ENCODE results near the gene TEAD4.

The TEAD4 gene

DNA sequence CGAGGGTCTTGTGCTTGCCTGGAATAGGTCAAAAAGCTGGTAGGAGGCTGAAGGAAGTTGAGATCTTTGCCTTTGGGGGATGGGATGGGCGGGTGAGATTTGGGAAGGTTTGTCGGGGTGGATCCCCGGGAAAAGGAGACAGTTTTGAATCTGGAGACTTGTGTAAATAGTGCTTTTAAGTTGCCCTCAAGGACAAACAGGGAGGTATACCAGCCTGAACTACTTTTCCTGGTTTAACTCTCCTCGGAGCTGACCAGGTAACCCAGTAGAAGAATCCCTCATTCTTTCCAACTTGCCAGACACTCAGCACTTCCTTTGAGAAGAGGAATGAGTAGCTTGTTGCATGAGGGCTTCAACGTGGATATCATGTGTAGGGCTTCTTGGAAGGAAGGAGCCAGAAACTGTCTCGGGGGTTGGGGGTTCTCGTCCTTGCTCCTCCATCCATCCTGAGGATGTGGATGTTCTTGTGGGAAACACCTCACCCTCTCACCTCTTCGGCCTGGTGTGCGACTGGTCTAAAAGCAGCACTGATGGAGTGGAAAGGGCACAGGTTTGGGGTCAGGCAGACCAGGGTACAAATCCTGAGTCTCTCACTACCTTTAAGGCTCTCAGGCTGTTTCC, 1.9 kb downstream of the TEAD4 start:
- DNase-seq, result no peak

DNA sequence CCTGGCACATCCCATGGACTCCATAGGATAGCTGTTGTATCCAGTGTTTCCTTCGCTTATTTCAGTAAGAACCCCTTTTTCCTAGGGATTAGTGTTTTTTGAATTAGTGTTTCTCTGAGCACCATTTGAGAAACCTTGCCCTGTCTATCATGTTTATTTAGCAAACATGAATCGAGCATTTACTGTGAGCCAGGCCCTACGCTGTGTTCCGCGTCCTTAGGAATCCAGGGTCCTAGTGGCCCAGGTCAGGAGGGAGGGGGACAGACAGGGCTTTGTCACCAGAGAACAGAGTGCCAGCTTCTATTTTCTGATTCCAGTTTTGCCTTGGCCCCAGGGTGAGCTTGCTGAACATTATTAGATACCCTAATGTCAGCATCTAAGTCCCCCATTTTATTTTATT, 2.5 kb downstream of the TEAD4 start:
- no peak for DNase-seq

DNA sequence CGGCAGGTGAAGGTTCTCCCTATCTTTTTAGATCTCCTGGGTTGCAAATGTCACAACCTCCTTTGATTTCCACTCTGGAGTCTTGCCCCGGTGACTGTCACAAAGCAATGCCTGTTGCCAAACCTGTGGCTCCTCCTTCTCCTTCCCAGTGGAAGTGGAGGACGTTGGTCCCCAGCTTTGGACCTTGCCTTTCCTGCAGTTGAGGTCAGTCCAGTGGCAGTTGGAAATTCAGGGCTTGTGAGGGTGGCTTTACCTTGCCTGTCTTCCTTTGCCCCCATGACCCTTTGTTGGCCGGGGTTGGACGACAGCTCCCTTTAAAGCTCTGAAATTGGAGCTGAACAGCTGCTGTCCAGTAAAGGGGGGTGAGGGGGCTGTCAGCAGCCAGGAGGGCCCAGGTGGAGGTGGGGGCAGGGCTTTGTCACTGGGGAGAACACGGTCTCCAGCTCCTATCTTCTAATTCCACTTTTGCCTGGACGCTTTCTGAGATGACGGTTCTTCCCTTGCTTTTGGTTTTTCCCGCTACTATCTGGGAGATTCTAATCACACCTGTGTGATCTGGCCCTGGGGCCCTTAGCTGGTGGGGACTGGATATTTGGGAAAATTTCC, 4.1 kb downstream of the TEAD4 start:
- no peak for DNase-seq

DNA sequence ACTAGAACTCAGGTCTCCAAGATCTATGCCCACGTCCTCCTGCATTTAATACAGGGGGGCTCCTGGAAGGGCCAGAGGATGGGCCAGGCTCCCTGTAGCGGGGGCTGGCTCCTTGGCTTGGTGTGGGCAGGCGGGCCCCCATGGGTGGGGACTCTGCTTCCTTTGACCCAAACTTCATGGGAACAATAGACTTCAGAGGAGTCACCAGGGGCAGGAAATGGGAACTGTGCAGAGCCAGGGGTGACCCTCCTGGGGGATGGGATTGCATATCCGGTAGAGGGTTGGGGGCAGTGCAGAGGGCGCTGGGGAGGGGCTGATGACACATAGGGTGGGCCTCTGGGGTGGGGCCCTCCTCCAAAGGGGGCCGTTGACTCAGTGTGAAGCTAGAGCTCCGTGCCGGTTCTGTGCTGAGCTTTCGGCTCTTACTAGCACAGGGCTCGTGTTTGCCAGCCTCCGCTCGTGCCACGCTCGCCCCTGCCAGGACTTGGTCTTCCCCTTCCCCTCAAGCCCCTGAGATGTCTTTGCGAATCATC, 4.6 kb downstream of the TEAD4 start:
- DNase-seq, result no peak

DNA sequence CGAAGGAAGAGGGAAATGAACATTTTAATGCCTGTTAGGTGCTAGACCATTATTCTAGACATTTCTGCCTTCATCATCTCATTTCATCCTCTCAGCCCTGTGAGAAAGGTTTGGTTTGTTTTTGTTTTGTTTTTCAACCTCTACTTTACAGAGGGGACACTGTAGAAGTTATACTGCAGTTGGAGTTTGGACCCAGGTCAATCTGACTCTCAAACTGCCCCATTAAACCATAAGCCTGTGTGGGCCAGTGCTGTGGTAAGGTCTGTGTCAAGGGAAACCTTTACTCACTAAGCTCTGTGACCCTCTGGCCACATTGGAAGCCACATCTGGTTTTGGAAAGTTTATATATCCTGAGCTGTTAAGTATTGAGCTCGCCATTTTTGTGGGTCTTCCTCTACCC, 8.5 kb downstream of the TEAD4 start:
- no peak for DNase-seq

DNA sequence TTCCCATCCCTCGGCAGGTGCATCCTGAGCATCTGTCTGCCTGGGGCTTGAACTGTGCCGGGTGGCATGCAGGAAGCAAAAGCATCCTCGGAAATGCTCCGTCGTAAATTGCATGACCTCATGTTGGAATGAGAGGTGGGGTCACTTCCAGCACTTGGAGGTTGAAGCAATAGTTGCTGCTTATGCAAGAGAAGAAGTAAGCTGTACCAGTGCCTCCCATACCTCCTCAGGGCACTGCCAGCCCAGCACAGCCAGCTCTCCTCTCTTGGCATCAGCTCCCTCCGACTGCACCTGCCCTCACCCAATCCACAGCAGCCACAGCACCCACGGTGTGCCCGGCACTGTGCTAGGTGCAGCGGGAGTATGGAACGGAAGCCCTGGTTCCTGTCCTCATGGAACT, 11.5 kb downstream of the TEAD4 start:
- DNase-seq, result no peak

DNA sequence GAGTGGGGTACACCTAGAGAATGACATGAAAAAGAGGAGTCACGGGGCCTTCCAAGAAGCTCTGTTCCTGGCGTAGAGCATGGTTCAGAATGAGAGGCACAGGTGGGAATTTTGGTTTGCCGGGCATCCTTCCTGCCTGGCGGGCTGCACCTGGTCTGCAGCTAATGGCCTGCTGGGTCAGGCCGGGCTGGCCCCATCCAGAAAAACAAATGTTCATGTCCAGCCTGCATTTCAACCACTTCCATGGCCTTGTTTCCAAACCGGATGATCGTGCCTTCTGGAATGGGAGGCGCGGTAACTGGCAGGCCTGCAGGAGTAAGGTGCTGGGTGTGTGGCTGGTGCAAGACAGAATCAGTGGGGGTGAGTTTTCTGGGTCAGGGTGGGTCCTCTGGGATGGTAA, 14.4 kb downstream of the TEAD4 start:
- no peak for DNase-seq

DNA sequence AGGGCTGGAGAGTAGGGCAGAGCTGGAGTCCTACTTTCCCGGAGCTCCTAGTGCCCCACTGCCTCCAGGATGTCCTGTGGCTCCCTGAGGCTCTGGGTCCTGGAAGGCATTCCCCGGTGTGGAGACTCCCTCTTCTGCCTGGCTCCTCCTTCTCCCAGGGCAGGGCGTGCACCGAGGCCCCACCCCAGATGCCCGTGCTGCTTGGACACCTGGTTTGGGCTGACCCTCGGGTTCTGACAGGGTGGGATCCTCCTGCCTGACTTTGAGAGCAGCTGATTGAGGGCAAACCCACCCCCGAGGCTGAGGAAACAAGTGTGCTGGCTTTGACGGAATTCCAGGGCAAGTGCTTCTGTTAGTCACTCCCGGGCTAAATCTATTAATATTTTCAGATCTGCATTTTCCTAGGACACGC, 15.4 kb downstream of the TEAD4 start:
- DNase-seq, result no peak

DNA sequence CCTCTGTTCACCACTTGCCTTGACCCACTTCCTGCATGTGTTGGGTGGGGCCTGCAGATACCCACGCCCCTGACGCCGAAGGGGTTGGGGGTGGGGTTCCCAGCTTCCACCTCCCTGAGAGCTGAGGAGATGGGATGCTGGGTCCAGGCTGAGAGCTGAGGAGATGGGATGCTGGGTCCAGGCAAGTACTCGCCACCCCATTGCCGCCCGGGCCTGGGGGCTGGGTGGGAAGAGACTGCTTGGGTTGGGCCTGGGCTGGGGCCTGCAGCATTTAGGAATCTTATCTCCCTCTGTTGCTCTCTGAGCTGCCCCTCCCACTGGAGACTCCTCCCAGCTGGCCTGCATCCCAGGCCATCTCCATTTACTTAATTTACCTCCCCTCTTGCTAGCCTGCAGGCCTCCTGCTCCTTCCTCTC, 17.4 kb downstream of the TEAD4 start:
- no peak for DNase-seq

DNA sequence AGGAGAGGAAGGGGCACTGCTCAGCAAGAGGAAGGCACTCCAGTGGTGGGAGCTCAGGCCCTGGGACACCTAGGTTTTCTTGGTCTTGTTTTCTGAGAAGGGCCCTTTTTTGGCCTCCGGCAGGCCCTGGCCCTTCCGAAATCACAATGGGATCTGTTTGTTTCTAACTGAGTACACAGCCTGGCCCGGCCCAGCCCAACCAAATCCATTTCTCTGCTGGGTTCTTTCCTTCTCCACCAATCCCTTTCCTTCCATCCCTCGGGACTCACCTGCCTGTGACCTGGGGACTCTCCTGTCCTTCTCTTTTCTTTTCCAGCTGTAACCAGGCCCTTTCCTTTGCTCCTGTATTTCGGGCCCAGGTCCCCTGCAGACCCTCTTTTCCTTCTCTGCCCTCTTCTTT, 18.6 kb downstream of the TEAD4 start:
- no peak for DNase-seq

DNA sequence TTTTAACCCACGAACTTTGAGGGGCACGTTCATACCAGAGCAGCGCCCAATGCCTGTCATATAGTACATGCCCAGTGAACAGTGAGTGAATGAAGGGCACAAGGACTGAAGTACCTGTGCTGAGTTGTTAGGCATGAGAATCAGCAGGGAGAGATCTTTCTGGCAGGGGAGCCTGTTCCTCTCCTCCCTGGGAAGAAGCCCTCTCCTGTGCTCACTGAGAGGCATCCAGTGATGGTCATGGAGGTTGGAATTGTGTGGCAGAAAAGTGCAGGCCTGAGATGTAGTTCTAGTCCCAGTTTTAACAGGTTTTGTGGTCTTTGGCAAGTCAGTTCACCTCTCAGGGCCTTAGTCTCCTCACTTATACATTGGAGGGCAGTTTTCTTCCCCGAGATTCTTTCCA, 20.6 kb downstream of the TEAD4 start:
- DNase-seq, result no peak

DNA sequence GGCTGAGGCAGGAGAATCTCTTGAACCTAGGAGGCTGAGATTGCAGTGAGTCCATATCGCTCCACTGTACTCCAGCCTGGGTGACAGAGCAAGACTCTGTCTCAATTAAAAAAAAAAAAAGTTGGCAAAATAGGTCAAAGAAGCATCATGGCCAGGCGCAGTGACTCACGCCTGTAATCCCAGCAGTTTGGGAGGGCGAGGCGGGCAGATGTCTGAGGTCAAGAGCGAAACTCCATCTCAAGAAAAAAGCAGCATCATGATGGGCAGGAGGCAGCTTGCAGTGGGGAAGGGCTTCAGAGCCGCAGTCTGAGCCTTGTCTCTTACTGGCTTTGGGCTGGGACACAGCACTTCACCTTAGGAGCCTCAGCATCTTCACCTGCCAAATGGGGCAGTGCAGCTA, 21.4 kb downstream of the TEAD4 start:
- no peak for DNase-seq

DNA sequence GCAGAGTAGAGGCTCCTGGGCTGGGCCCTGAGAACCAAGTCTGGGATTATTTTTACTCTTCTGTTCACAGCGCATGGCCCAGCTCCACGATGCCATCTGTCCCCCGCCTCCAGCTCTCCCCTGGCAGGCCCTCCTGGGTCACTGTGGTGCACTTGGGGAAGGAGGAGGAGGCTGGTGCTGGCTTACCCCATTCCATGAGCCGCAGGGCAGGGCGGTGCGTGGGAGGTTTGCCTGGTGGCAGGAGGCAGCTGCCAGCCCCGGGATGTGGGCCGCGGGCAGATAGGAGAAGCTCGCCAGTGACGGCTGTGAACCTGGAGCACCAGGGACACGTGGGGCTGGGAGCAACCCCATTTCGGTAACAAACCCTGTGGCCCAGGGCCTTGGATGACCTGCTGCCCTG, 23.2 kb downstream of the TEAD4 start:
- DNase-seq, result no peak

DNA sequence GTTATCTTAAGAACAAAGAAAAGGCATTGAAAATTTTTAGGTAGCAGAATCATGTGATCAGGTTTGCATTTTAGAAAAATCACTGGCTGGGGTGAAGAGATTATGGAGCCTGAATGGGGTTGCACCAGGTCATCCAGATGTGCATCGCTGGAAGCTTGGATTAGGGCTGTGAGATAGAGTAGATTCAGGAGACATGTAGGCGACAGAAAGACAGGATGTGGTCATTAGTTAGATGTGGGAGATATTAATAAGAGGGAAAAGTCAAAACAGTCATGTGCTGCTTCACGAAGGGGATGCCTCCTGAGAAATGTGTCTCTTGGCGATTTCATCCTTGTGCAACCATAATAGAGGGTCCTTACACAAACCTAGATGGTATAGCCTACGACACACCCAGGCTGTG, 25.1 kb downstream of the TEAD4 start:
- DNase-seq, result no peak

DNA sequence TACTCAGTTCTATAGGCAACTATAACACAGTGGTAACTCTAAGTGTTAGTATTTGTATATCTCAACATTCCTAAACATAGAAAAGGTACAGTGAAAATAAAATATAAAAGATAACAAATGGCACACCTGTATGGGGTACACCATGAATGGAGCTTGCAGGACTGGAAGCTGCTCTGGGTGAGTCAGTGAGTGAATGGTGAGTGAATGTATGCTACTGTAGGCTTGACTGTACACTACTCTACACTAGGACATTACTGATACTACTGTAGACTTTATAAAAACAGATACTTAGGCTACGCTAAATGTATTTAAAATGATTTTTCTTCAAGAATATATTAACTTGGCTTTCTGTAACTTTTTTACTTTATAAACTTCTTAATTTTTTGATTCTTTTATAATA, 25.5 kb downstream of the TEAD4 start:
- DNase-seq, result no peak

DNA sequence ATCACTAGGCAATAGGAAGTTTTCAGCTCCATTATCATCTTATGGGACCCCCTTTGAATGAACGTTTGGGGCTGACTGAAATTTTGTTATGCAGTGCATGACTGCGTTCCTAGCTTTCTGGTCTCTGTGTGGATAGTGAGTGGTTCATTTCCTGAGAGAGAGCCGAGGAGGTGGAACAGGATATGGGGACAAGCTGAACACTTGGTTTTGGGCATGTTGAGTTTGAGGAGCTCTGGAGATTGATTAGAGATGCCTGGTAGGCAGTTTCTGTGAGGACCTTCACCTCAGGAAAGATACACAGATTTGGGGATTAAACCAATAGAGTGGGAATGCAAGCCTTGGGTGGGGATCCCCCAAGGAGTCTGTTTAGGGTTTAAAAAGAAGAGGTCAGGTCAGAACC, 27.7 kb downstream of the TEAD4 start:
- DNase-seq, result no peak

DNA sequence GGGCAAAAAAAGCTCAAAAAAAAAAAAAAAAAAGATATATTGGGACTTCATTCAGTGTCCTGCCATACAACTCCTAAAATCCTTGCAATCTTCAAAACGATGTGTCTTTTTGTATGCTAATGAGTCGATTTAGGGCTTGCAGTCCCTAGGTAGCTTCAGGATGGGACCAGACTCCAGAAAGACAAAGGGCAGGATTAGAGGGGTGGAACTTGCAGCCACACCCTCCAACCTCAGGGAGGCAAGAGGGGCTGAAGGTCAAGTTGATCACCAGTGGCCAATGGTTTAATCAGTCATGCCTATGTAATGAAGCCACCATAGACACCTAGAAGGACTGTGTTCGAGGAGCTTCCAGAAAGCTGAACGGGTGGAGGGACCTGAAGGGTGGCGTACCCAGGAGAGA, 29.3 kb downstream of the TEAD4 start:
- DNase-seq, result no peak

DNA sequence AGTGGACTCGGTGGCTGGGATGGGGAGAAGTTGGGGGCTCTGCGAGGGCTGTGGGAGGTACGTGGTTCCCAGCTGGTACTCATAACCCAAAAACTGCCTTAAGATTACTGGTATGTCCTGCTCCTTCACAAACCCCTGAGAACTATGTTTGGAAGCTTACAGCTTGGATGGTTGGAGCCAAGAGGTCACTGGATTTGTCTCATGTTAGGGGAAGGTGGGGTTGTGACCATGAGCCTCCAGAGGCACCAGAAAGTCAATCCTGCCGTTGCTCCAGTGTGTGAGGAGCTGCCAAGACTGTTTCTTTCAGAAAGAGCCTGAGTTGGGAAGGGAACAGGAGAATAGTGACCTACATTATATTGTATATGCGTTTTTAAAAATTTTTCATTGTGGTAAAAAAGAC, 33.5 kb downstream of the TEAD4 start:
- DNase-seq, result no peak

DNA sequence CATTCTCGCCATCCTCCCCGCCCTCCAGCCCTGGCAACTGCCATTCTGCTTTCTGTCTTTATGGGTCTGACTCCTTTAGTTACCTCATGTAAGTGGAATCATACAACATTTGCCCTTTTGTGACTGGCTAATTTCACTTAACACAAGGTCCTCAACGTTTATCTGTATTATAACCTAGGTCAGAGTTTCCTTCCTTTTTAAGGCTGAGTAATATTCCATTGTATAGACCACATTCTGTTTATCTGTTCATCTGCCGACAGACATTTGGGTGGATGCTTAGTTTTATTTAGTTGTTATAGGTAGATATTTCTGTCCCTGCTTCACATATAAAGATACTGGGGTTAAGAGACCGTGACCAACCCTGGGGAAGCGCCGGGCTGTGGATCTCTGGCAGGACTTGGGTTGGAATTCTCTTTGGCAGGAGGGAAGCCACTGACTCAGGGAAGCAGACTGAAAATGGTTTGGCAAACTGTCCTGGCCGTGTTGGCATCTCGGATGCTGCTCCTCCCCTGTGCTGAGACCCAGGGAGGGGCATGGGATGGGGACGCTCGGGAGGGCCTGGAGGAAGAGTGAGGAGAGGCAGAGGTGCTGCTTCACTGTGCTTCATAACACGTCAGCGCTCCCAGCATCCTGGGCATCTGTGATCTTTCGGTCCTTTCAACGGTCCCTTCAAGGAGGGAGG, 38.9 kb downstream of the TEAD4 start:
- no peak for DNase-seq

DNA sequence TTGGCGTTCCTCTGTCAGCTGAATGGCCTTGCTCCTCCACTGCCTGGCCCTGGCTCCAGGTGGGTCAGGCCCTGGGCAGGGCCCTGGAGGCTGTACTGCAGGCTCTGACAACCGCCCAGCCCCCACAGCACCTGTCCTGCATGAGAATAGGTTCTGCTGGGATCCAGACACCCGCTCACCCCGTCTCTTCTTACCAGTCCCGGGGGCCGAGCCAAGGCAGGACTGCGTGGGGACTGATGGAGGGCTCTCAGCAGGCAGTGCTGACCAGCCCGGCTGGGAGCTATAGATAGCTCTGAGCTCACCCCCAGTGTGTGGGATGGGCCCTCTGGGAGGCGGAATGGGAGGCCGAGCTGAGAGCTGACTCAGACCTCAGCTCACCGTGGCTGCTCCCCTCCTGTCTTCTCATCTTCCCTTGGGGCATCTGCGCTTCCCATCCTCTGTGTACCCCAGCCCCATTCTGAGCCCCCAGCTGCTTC, 39.6 kb downstream of the TEAD4 start:
- DNase-seq, result no peak

DNA sequence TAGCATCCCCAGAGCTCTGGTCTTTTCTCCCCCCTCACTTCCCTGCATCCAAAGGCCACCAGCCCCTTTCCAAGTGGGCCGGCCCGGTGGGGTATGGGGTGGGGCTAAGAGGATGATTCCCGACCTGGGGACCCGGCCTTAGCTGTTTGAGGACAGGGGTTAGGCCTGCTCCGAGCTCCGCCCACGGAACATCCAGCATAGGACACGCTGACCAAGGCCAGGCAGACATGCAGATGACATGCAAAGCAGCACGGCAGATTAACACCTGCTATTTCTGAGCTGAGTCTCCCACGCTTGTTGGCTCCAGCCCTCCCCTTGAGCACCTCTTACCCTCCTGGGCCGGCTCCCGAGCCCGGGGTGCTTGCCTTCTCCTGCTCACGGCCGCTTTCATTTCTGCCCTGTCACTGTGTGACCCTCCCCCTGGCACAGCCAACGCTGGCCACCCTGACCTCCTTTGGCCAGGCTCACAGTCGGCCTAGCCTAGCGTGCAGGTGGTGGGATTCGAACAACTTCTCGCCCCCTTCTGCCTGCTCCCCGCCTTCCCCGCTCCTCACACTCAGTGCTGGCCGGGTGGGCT, 40.2 kb downstream of the TEAD4 start:
- DNase-seq, result no peak

DNA sequence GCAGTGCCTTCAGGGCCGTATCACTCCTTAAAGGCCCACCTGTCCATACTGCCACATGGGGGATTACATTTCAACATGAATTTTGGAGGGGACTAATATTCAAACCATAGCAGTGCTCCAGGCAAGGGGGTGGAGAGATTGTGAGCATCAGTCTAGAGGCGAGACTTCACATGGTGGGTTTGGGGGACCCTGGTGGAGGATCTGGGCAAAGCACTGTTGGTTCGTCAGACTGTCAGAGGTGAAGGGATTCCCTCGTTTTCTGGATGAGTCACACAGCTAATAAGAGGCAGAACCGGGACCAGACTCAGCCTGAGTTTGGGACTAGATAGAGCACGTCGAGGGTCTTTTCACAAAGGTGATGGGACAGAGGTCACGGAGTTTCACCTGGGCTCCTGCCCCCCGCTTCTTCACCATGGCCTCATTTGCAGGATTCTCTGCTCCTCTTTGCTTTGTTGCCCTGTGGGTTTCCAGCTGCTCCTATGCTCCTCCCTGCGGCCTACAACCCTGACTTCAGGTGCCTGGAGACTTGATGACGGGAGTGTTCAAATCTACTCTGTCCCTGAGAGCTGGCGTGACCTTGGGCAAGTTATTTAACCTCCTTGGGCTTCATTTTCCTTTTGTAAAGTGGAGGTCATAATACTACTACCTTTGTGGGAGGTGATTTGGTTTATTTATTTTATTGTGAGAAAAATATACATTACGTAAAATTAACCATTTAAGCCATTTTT, 41.5 kb downstream of the TEAD4 start:
- DNase-seq, result no peak

DNA sequence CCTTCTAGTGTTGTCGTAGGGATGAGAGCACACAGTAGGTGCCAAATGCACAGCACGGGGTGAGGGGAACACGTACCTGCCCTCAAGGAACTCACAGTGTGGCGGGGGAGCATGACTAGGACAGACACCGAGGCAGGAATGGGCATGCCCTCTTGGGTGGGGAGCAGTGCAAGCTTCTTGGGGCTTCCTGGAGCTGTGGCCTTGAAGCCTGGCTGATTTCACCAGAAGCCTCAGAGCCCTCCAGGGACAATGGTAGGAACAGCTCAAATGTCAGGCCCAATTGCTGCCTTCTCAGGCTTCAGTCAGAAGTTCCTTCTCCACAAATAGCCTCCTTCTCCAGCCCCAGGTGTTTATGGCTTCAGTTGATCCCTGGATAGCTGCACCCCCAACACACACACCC, 43.4 kb downstream of the TEAD4 start:
- no peak for DNase-seq
